Testis (tissue), 3 donors: ENCODE data around the gene MS4A6A. TPM values are rescaled to one million over a fixed set of nuclear protein-coding genes. Genes with fewer than 3 reads are reported as not detected.

Experiments used
- DNase-seq: peaks from one replicate; pipeline ENCODE4 v3.0.0-alpha.2; 2019
- H3K27ac ChIP-seq, 2 donors: fragments of 200-600 bp; sonication (generic); one replicate each; pipeline ENCODE4 v1.5.1; 2019
- H3K27me3 ChIP-seq: fragments of 200-600 bp; sonication (generic); one replicate; pipeline ENCODE4 v1.5.1; 2019
- H3K36me3 ChIP-seq: fragments of 200-600 bp; sonication (generic); one replicate; pipeline ENCODE4 v1.5.1; 2017; ENCODE audit warnings: low read depth; ENCODE audit errors: missing control alignments
- H3K4me1 ChIP-seq: fragments of 200-600 bp; sonication (generic); one replicate; pipeline ENCODE4 v1.5.1; 2019
- H3K4me3 ChIP-seq, 2 donors: fragments of 200-600 bp; sonication (generic); one replicate each; pipeline ENCODE4 v1.5.1; 2017 to 2019
- H3K9me3 ChIP-seq: fragments of 200-600 bp; sonication (generic); one replicate; pipeline ENCODE4 v1.5.1; 2017
- CTCF ChIP-seq, 3 experiments: fragments of 450-650 bp in 2 of 3; fragments of 200-600 bp in 1 of 3; sonication (generic) in 1 of 3; IDR thresholded peaks; one replicate each; pipeline ENCODE4 v1.5.1; 2016 to 2019; ENCODE audit warnings: antibody characterized with exemption in 3 of 3, mild to moderate bottlenecking in 2 of 3, moderate library complexity in 1 of 3
- POLR2A ChIP-seq: fragments of 450-650 bp; IDR thresholded peaks from one replicate; pipeline ENCODE4 v1.6.1; 2017; ENCODE audit warnings: antibody characterized with exemption, mild to moderate bottlenecking, moderate library complexity
- WGBS, 2 donors: methylation state at CpG; one replicate each; pipeline ENCODE4 v1.1.5; 2018; 5-methylcytosine and 5-hydroxymethylcytosine counted together
- intact Hi-C: fragments of 100-400 bp; cut with DNase I; formaldehyde crosslinking; loops from one replicate; pipeline ENCODE4 v1.15.1; 2023; ENCODE audit warnings: low total_unique reads
- polyA plus RNA-seq: library from polyadenylated mRNA; stranded (reverse); fragments of 350-450 nt; fragmentation: Illumina TruSeq; extraction: RNeasy Lipid Tissue Mini Kit (QIAGEN cat#74804); gene quantifications from one replicate; pipeline ENCODE4 v1.2.3, GENCODE V29; 2014; ENCODE audit warnings: low read depth, low replicate concordance; ENCODE audit not compliant: insufficient read depth
- total RNA-seq, 2 donors: library from RNA; depleted of rRNA; stranded (reverse); fragments of >200 nt; gene quantifications; one replicate each; pipeline ENCODE4 v1.2.3, GENCODE V29; 2016

The MS4A6A gene
- total and polyA plus RNA-seq, 3 donors from 2014 or later, result 6.1 to 49.5 (median 21.6) TPM

GRCh38 chr11:60161766-60162165, 21.1 kb downstream of the MS4A6A start:
- no peaks in the 10 kb centered on the region for H3K36me3 ChIP-seq
- intact Hi-C loops, result no loop called here
- H3K4me3 ChIP-seq, result no peak overlapping the region
- WGBS, 2 donors, result 63 to 66% methylated on average over 4 of the region's 4 CpGs
- H3K27me3 ChIP-seq, result no peaks in the 10 kb centered on the region
- DNase-seq, result no peak
- H3K27ac ChIP-seq, result no peak overlapping the region
- TF ChIP-seq POLR2A (no peak), CTCF (IDR thresholded peaks at IDR 0.05) (no peak)
- no peaks in the 10 kb centered on the region for H3K9me3 ChIP-seq
- no peaks in the 10 kb centered on the region for H3K4me1 ChIP-seq

- no peaks in the 10 kb centered on the region for H3K9me3 ChIP-seq
- no peaks in the 10 kb centered on the region for H3K36me3 ChIP-seq
- H3K27me3 ChIP-seq, result no peaks in the 10 kb centered on the region
- 78 to 79% methylated on average over 2 of the region's 2 CpGs for WGBS, 2 donors
- H3K4me1 ChIP-seq, result no peaks in the 10 kb centered on the region
- intact Hi-C loops, result no loop called here
- H3K27ac ChIP-seq, result no peak overlapping the region
- no peak for TF ChIP-seq CTCF (IDR thresholded peaks at IDR 0.05)
- no peak for TF ChIP-seq POLR2A
- no peak overlapping the region for H3K4me3 ChIP-seq
- no peak for DNase-seq
These were observed 21.8 kb downstream of the MS4A6A start for GRCh38 chr11:60161107-60161506.

GRCh38 chr11:60159868-60160267, 23.0 kb downstream of the MS4A6A start:
- DNase-seq, result no peak
- Histone ChIP-seq H3K27ac (no peak overlapping the region), H3K36me3 (no peaks in the 10 kb centered on the region), H3K9me3 (no peaks in the 10 kb centered on the region), H3K4me1 (no peaks in the 10 kb centered on the region), H3K27me3 (no peaks in the 10 kb centered on the region), H3K4me3 (no peak overlapping the region)
- intact Hi-C loops, result no loop called here
- WGBS, 2 donors, result 57 to 73% methylated on average over 1 of the region's 1 CpG
- TF ChIP-seq POLR2A (no peak), CTCF (IDR thresholded peaks at IDR 0.05) (no peak)

- Histone ChIP-seq H3K36me3 (no peaks in the 10 kb centered on the region), H3K4me3 (no peak overlapping the region), H3K4me1 (no peaks in the 10 kb centered on the region), H3K27me3 (no peaks in the 10 kb centered on the region), H3K9me3 (no peaks in the 10 kb centered on the region), H3K27ac (no peak overlapping the region)
- WGBS, 2 donors, result 51 to 57% methylated on average over 2 of the region's 2 CpGs
- TF ChIP-seq CTCF (IDR thresholded peaks at IDR 0.05) (no peak), POLR2A (no peak)
- no peak for DNase-seq
- intact Hi-C loops, result no loop called here
These were observed 23.6 kb downstream of the MS4A6A start for GRCh38 chr11:60159284-60159683.

GRCh38 chr11:60158636-60159035, 24.2 kb downstream of the MS4A6A start:
- H3K4me3 ChIP-seq, result no peak overlapping the region
- DNase-seq, result no peak
- no peaks in the 10 kb centered on the region for H3K4me1 ChIP-seq
- H3K27me3 ChIP-seq, result no peaks in the 10 kb centered on the region
- no peaks in the 10 kb centered on the region for H3K36me3 ChIP-seq
- TF ChIP-seq POLR2A, result no peak
- no peak for TF ChIP-seq CTCF (IDR thresholded peaks at IDR 0.05)
- no peaks in the 10 kb centered on the region for H3K9me3 ChIP-seq
- 78 to 82% methylated on average over 3 of the region's 3 CpGs for WGBS, 2 donors
- intact Hi-C loops, result no loop called here
- H3K27ac ChIP-seq, result no peak overlapping the region
